HG03521 (cell line): ENCODE results near the gene GTF3C4.
"Not testable (repeated sequence)": the region's sequence is repeated elsewhere in the genome, so short reads cannot be mapped to it uniquely, and the experiment has no call there.

ENCODE experiments used
- ATAC-seq: cut with Tn5 transposase; IDR thresholded peaks from one replicate; pipeline ENCODE4 v1.9.1; 2021; ENCODE audit warnings: mild to moderate bottlenecking, moderate library complexity; ENCODE audit not compliant: unreplicated experiment

Gene GTF3C4

GRCh38 chr9:132698989-132699388 is 28.7 kb downstream of the GTF3C4 start:
- no peak for ATAC-seq

GRCh38 chr9:132699956-132700355 is 29.7 kb downstream of the GTF3C4 start:
- no peak for ATAC-seq

- ATAC-seq: no peak
Observed at GRCh38 chr9:132702254-132702653, 32.0 kb downstream of the GTF3C4 start.

GRCh38 chr9:132703336-132703735 is 33.1 kb downstream of the GTF3C4 start:
- no peak for ATAC-seq

- ATAC-seq: no peak
Observed at GRCh38 chr9:132708239-132708638, 38.0 kb downstream of the GTF3C4 start.

- ATAC-seq: no peak
Observed at GRCh38 chr9:132708769-132709430, 38.6 kb downstream of the GTF3C4 start.

GRCh38 chr9:132710333-132710732 is 40.1 kb downstream of the GTF3C4 start:
- ATAC-seq: no peak

GRCh38 chr9:132711152-132711551 is 40.9 kb downstream of the GTF3C4 start:
- not testable (repeated sequence) for ATAC-seq

GRCh38 chr9:132711846-132712245 is 41.6 kb downstream of the GTF3C4 start:
- no peak for ATAC-seq

GRCh38 chr9:132712753-132713152 is 42.5 kb downstream of the GTF3C4 start:
- no peak for ATAC-seq

- no peak for ATAC-seq
Observed at GRCh38 chr9:132716007-132716406, 45.7 kb downstream of the GTF3C4 start.

- no peak for ATAC-seq
Observed at GRCh38 chr9:132717326-132717945, 47.2 kb downstream of the GTF3C4 start.

- ATAC-seq: not testable (repeated sequence)
Observed at GRCh38 chr9:132718381-132718928, 48.2 kb downstream of the GTF3C4 start.

- no peak for ATAC-seq
Observed at GRCh38 chr9:132721661-132722060, 51.4 kb downstream of the GTF3C4 start.

GRCh38 chr9:132722564-132723065 is 52.4 kb downstream of the GTF3C4 start:
- ATAC-seq: no peak

- ATAC-seq: no peak
Observed at GRCh38 chr9:132723809-132724208, 53.5 kb downstream of the GTF3C4 start.

- ATAC-seq: no peak
Observed at GRCh38 chr9:132725306-132725705, 55.0 kb downstream of the GTF3C4 start.

- ATAC-seq: no peak
Observed at GRCh38 chr9:132726576-132727130, 56.4 kb downstream of the GTF3C4 start.

GRCh38 chr9:132728071-132728470 is 57.8 kb downstream of the GTF3C4 start:
- no peak for ATAC-seq

GRCh38 chr9:132728497-132728896 is 58.2 kb downstream of the GTF3C4 start:
- ATAC-seq: no peak

GRCh38 chr9:132729235-132729890 is 59.1 kb downstream of the GTF3C4 start:
- ATAC-seq: no peak
